H9 (cell line): ENCODE results near the gene TRRAP. TPM values are rescaled to one million over a fixed set of nuclear protein-coding genes. Genes with fewer than 3 reads are reported as not detected.

Experiments used
- DNase-seq: peaks from one replicate; pipeline ENCODE4 v3.0.0-alpha.2; 2017
- H2AFZ ChIP-seq: one replicate; pipeline ENCODE4 v1.6.1; 2013; ENCODE audit warnings: mild to moderate bottlenecking, low read length, control low read depth, moderate library complexity
- H2AK5ac ChIP-seq: 2 replicates; pipeline ENCODE4 v1.6.1; 2013; ENCODE audit warnings: low read length, control low read depth, mixed read lengths; ENCODE audit not compliant: insufficient read length
- H2BK120ac ChIP-seq: one replicate; pipeline ENCODE4 v1.6.1; 2013; ENCODE audit warnings: low read depth, mild to moderate bottlenecking, low read length, control low read depth, inconsistent platforms; ENCODE audit not compliant: poor library complexity, severe bottlenecking
- H2BK12ac ChIP-seq: 2 replicates; pipeline ENCODE4 v1.6.1; 2013; ENCODE audit warnings: low read length, control low read depth, mixed read lengths, low read depth; ENCODE audit not compliant: insufficient read length
- H2BK15ac ChIP-seq: 2 replicates; pipeline ENCODE4 v1.6.1; 2013; ENCODE audit warnings: low read depth, low read length, control low read depth
- H2BK20ac ChIP-seq: one replicate; pipeline ENCODE4 v1.6.1; 2013; ENCODE audit warnings: low read depth, mild to moderate bottlenecking, low read length, control low read depth, inconsistent platforms; ENCODE audit not compliant: poor library complexity, severe bottlenecking
- H2BK5ac ChIP-seq: 2 replicates; pipeline ENCODE4 v1.6.1; 2013; ENCODE audit warnings: low read length, control low read depth, mixed read lengths; ENCODE audit not compliant: insufficient read length
- H3K14ac ChIP-seq: 2 replicates; pipeline ENCODE4 v1.6.1; 2013; ENCODE audit warnings: low read length, control low read depth; ENCODE audit not compliant: insufficient read depth
- H3K18ac ChIP-seq: 2 replicates; pipeline ENCODE4 v1.6.1; 2013; ENCODE audit warnings: low read depth, mild to moderate bottlenecking, mixed read lengths, low read length, control low read depth; ENCODE audit not compliant: insufficient read length
- H3K23ac ChIP-seq: 2 replicates; pipeline ENCODE4 v1.6.1; 2013; ENCODE audit warnings: low read length, control low read depth, mixed read lengths, low read depth; ENCODE audit not compliant: insufficient read length
- H3K23me2 ChIP-seq: 2 replicates; pipeline ENCODE4 v1.6.1; 2013; ENCODE audit warnings: low read depth, mild to moderate bottlenecking, mixed read lengths, low read length, control low read depth; ENCODE audit not compliant: insufficient read length, poor library complexity, severe bottlenecking
- H3K27ac ChIP-seq: 2 replicates; pipeline ENCODE4 v1.5.1; 2013; ENCODE audit warnings: low read length, control low read depth, mixed read lengths, low read depth; ENCODE audit not compliant: insufficient read length
- H3K27me3 ChIP-seq: 2 replicates; pipeline ENCODE4 v1.6.1; 2013; ENCODE audit warnings: low read length, control low read depth, inconsistent platforms; ENCODE audit not compliant: insufficient read depth
- H3K4ac ChIP-seq: 2 replicates; pipeline ENCODE4 v1.6.1; 2013; ENCODE audit warnings: low read depth, mild to moderate bottlenecking, control low read depth, inconsistent platforms, low read length, moderate library complexity
- H3K4me1 ChIP-seq: 2 replicates; pipeline ENCODE4 v1.6.1; 2013; ENCODE audit warnings: low read length, control low read depth, inconsistent platforms; ENCODE audit not compliant: insufficient read depth
- H3K4me2 ChIP-seq: 2 replicates; pipeline ENCODE4 v1.6.1; 2013; ENCODE audit warnings: low read length, control low read depth, mixed read lengths; ENCODE audit not compliant: insufficient read length, insufficient read depth
- H3K56ac ChIP-seq: 2 replicates; pipeline ENCODE4 v1.6.1; 2013; ENCODE audit warnings: low read depth, mild to moderate bottlenecking, mixed read lengths, low read length, control low read depth; ENCODE audit not compliant: insufficient read length
- H3K79me1 ChIP-seq: 2 replicates; pipeline ENCODE4 v1.6.1; 2013; ENCODE audit warnings: low read depth, mild to moderate bottlenecking, moderate library complexity, low read length, control low read depth, inconsistent platforms; ENCODE audit not compliant: insufficient read depth, poor library complexity, severe bottlenecking
- H3K79me2 ChIP-seq: 2 replicates; pipeline ENCODE4 v1.6.1; 2013; ENCODE audit warnings: low read length, control low read depth, inconsistent platforms; ENCODE audit not compliant: insufficient read depth
- H3K9ac ChIP-seq: 2 replicates; pipeline ENCODE4 v1.6.1; 2013; ENCODE audit warnings: low read length, control low read depth, mixed read lengths; ENCODE audit not compliant: insufficient read length; ENCODE audit errors: extremely low read depth
- H3K9me3 ChIP-seq: one replicate; pipeline ENCODE4 v1.6.1; 2013; ENCODE audit warnings: low read depth, low read length, inconsistent platforms; ENCODE audit not compliant: control insufficient read depth
- H3T11ph ChIP-seq: one replicate; pipeline ENCODE4 v1.6.1; 2013; ENCODE audit warnings: mild to moderate bottlenecking, low read length, control low read depth, inconsistent platforms
- H4K20me1 ChIP-seq: one replicate; pipeline ENCODE4 v1.6.1; 2013; ENCODE audit not compliant: control insufficient read depth, insufficient read length, insufficient read depth
- H4K5ac ChIP-seq: 2 replicates; pipeline ENCODE4 v1.6.1; 2013; ENCODE audit warnings: low read depth, mild to moderate bottlenecking, mixed read lengths, low read length, control low read depth; ENCODE audit not compliant: insufficient read length
- H4K8ac ChIP-seq: replicated peaks from 2 replicates; pipeline ENCODE4 v1.6.1; 2013; ENCODE audit warnings: low read length, control low read depth, mixed read lengths, low read depth; ENCODE audit not compliant: insufficient read length
- H4K91ac ChIP-seq: 2 replicates; pipeline ENCODE4 v1.6.1; 2013; ENCODE audit warnings: low read depth, mild to moderate bottlenecking, moderate library complexity, mixed read lengths, low read length, control low read depth; ENCODE audit not compliant: insufficient read length
- H3K27ac Mint-ChIP-seq, 3 experiments: 2 replicates in 2 of 3; 3 replicates in 1 of 3; pipeline ENCODE4 v1.8.0; 2020 to 2021; ENCODE audit warnings: mixed read lengths in 3 of 3, mild to moderate bottlenecking in 1 of 3, moderate library complexity in 1 of 3
- H3K27me3 Mint-ChIP-seq: 2 replicates; pipeline ENCODE4 v1.8.0; 2021; ENCODE audit warnings: low read depth, mild to moderate bottlenecking, moderate library complexity, mixed read lengths
- H3K36me3 Mint-ChIP-seq, 3 experiments: 2 replicates in 2 of 3; 3 replicates in 1 of 3; pipeline ENCODE4 v1.8.0; 2020 to 2021; ENCODE audit warnings: low read depth in 3 of 3, mixed read lengths in 3 of 3; ENCODE audit not compliant: insufficient read depth in 1 of 3
- H3K4me1 Mint-ChIP-seq, 2 experiments: 2 replicates each; pipeline ENCODE4 v1.8.0; 2020; ENCODE audit warnings: mixed read lengths in 2 of 2
- H3K4me3 Mint-ChIP-seq, 2 experiments: 2 replicates in 1 of 2; 3 replicates in 1 of 2; pipeline ENCODE4 v1.8.0; 2020 to 2021; ENCODE audit warnings: mild to moderate bottlenecking in 2 of 2, mixed read lengths in 2 of 2, moderate library complexity in 1 of 2
- H3K9me3 Mint-ChIP-seq, 2 experiments: 2 replicates in 1 of 2; 3 replicates in 1 of 2; pipeline ENCODE4 v1.8.0; 2020; ENCODE audit warnings: mild to moderate bottlenecking in 2 of 2, mixed read lengths in 2 of 2, moderate library complexity in 1 of 2
- WGBS: extraction: QIAGEN DNeasy Blood & Tissue Kit; methylation state at CpG from one replicate; pipeline ENCODE4 v1.1.7; 2013; ENCODE audit warnings: missing lambda C conversion rate, low lambda C conversion rate, mixed read lengths; ENCODE audit not compliant: insufficient read length; ENCODE audit errors: extremely low coverage; 5-methylcytosine and 5-hydroxymethylcytosine counted together
- total RNA-seq: library from RNA; stranded (reverse); gene quantifications from 2 replicates; pipeline ENCODE4 v1.2.1, GENCODE V29; 2021
- TF ChIP-seq, protein P1 (sequence below): fragments of 200-600 bp; sonication (generic); conservative IDR thresholded peaks from 3 replicates; pipeline ENCODE4 v1.8.0; 2021; ENCODE audit warnings: antibody characterized with exemption, mild to moderate bottlenecking

TRRAP gene
- total RNA-seq, 1 experiment from 2014 or later: 58.6 TPM

DNA sequence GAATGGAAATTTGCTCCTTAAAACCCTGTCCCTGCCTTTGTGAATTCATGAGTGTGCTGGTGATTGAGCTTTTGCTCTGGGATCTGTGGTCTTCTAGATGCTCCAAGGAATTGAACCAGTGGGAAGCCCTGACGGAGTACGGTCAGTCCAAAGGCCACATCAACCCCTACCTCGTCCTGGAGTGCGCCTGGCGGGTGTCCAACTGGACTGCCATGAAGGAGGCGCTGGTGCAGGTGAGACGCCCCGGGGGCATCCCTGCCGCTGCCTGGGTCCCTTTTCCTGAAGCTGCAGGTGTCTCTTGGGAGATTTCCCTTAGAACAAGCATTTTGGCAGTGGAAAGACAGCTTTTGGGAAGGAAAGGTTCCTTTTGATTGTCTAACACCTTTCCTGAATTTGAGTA is 100.3 kb downstream of the TRRAP start:
- no peaks in the 10 kb centered on the region for H3K27me3 Mint-ChIP-seq
- no peak overlapping the region for H3K4me3 Mint-ChIP-seq
- no peak for DNase-seq
- no CpG with 5 or more reads among the region's 9 CpGs for WGBS
- H3K18ac ChIP-seq: no peak overlapping the region
- H2BK15ac ChIP-seq: no peak overlapping the region
- no peaks in the 10 kb centered on the region for H3K27me3 ChIP-seq
- H2AFZ ChIP-seq: no peak overlapping the region
- H3K56ac ChIP-seq: no peak overlapping the region
- H3K4ac ChIP-seq: no peak overlapping the region
- H4K20me1 ChIP-seq: no peaks in the 10 kb centered on the region
- H3K27ac Mint-ChIP-seq: no peak overlapping the region
- no peak overlapping the region for H4K8ac ChIP-seq
- no peak overlapping the region for H3K23ac ChIP-seq
- H3K9ac ChIP-seq: no peak overlapping the region
- no peak overlapping the region for H3K14ac ChIP-seq
- H4K5ac ChIP-seq: no peak overlapping the region
- H3K4me2 ChIP-seq: no peak overlapping the region
- peaks cover 32 to 98% (median 88%) of the 10 kb centered on the region in 3 experiments; a peak in 6 of 7 replicates for H3K36me3 Mint-ChIP-seq
- no peak overlapping the region for H3T11ph ChIP-seq
- no peak overlapping the region for H4K91ac ChIP-seq
- TF ChIP-seq, protein P1, sequence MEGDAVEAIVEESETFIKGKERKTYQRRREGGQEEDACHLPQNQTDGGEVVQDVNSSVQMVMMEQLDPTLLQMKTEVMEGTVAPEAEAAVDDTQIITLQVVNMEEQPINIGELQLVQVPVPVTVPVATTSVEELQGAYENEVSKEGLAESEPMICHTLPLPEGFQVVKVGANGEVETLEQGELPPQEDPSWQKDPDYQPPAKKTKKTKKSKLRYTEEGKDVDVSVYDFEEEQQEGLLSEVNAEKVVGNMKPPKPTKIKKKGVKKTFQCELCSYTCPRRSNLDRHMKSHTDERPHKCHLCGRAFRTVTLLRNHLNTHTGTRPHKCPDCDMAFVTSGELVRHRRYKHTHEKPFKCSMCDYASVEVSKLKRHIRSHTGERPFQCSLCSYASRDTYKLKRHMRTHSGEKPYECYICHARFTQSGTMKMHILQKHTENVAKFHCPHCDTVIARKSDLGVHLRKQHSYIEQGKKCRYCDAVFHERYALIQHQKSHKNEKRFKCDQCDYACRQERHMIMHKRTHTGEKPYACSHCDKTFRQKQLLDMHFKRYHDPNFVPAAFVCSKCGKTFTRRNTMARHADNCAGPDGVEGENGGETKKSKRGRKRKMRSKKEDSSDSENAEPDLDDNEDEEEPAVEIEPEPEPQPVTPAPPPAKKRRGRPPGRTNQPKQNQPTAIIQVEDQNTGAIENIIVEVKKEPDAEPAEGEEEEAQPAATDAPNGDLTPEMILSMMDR: no peak
- H3K9me3 ChIP-seq: no peaks in the 10 kb centered on the region
- no peaks in the 10 kb centered on the region for H3K4me1 Mint-ChIP-seq
- H3K79me1 ChIP-seq: no peaks in the 10 kb centered on the region
- no peaks in the 10 kb centered on the region for H3K23me2 ChIP-seq
- no peak overlapping the region for H2BK12ac ChIP-seq
- no peaks in the 10 kb centered on the region for H3K4me1 ChIP-seq
- H3K27ac ChIP-seq: no peak overlapping the region
- H3K9me3 Mint-ChIP-seq: no peaks in the 10 kb centered on the region
- no peak overlapping the region for H2BK20ac ChIP-seq
- no peak overlapping the region for H2BK120ac ChIP-seq
- no peaks in the 10 kb centered on the region for H3K79me2 ChIP-seq
- no peak overlapping the region for H2AK5ac ChIP-seq
- no peak overlapping the region for H2BK5ac ChIP-seq
